Limb (tissue), 2 donors: ENCODE measurements around the gene EXOC4.
A peak's percentile ranks its signal among the peaks of the same experiment; 100 is the strongest.
"Not testable (repeated sequence)": the region's sequence is repeated elsewhere in the genome, so short reads cannot be mapped to it uniquely, and the experiment has no call there.

ENCODE experiments used
- DNase-seq, 2 donors: peaks; one replicate each; pipeline ENCODE4 v3.0.0-alpha.2; 2016; ENCODE audit errors: extremely low spot score in 2 of 2

EXOC4 gene

DNA sequence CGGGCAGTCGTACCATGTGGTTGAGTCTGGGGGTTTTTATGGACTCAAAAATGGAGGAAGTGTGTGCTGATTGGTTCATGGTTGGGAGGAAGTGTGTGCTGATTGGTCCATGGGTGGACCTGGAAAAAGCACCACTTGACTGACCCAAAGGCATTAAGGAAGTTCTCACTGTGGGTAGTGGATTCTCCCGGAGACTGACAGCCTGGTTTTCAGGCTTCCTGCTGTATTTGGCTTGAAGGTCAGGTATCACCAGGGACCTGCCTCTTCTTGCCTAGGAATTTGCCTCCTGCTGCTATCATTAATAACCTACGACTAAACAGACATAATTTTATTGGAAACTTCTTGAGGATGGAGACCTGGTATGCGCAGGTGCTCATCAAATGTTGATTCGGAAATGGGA, 605.4 kb downstream of the EXOC4 start:
- DNase-seq, result no peak

DNA sequence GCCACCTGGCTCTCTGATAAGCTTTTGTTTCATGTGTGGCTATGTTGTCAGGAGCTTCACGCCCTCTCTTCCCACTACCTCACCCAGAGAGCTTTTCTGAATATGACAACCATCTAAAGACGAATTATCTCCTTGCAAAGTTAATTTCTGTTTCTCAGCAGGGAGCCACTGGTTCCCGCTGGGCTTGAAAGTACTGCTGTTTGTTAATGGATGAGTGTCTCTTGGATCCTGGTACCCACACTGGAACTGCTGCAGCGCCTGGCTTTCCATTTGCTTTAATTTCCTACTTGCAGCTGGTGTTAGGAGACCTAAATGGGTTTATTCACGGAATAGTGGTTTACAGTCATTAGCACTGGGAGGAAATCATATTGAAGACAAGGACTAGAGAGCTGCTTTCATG, 606.4 kb downstream of the EXOC4 start:
- DNase-seq, result peak in 1 of 2 donors; percentile 41

DNA sequence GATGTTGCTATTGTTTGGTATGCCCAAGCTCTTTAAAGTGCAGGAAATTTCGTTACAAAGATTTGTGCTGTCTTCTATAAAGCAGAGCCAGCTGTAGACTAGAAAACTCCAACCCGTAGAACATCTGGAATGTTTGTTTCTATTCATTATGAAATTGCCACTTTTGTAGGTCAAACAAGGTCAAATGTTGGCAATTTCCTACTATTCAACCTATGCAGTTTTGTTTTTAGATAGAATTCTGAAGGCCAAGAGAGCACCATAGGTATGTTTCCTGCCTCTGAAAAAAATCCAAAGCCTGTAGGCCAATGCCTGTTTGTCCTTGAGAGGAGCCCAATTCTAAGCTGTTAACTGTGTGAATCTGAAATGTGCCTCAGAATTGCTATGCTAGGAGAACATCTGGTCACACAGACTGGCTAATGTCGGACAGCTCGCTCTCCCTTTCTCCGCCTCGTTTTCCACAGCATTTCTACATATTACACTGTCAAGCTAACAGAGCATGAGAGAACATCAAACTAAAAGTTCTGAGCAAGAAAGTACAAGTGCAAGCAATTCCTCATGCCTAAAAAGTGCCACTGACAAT, 607.1 kb downstream of the EXOC4 start:
- peak in 1 of 2 donors; percentile 19 for DNase-seq

GRCh38 chr7:133860628-133861335, 607.9 kb downstream of the EXOC4 start:
- DNase-seq, result no peak

GRCh38 chr7:133861876-133862275, 609.0 kb downstream of the EXOC4 start:
- no peak for DNase-seq

GRCh38 chr7:133863362-133864061, 610.6 kb downstream of the EXOC4 start:
- no peak for DNase-seq

DNA sequence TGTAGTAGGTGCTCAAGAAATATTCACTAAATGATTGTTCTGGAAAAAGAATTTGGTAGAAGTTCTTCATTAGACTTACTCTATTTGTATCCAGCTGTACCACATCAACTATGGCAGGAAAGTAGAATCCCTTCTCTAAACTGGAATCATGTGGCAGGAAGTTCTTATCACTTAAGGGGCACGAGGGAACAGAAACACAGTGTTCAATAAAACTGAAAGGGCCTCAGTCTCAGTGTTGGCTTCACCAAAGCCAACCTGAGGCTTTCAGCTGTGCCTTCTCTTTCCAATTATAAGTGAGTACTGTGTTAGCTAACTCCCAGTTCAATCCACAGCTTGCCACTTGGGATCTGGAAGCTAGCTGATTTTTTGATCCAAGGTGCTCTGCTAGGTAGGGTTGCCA, 616.7 kb downstream of the EXOC4 start:
- DNase-seq, result no peak

GRCh38 chr7:133871757-133872156, 618.9 kb downstream of the EXOC4 start:
- no peak for DNase-seq

DNA sequence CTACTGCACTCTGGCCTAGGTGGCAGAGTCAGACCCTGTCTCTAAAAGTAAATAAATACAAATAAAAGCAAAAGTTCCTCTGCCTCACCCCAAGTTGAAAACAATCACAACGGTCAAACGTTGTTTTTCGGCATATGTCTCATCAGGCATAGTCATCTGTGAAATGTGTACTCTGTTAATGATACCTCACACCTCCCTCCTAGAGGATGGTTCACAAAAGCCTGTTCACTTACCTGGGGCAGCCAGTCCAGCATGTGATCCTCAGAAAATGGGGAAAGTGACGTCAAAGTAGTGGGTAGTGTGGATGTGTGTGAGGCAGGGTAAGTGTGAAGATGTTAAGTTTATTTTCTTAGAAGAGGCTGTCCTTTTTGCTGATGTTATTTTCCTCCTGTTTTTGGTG, 620.3 kb downstream of the EXOC4 start:
- no peak for DNase-seq

DNA sequence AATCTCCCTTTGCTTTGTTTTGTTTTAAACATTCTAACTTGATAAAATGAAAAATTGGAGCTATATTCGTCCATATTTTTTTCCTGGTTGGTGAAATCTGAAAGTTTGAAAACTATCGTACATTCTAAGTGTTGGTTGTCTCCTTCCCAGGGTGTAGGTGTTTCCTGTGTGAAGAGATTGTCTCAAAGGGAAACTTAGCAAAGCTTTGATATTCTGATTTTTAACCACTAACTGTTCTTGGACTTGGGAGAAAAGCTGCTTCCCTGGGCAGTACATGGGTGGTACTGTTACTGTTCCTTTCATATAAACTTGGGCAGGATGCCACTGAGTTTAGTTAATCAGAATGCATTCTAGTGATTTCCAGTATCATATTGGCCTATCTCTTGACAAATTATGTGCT, 620.8 kb downstream of the EXOC4 start:
- DNase-seq, result no peak

DNA sequence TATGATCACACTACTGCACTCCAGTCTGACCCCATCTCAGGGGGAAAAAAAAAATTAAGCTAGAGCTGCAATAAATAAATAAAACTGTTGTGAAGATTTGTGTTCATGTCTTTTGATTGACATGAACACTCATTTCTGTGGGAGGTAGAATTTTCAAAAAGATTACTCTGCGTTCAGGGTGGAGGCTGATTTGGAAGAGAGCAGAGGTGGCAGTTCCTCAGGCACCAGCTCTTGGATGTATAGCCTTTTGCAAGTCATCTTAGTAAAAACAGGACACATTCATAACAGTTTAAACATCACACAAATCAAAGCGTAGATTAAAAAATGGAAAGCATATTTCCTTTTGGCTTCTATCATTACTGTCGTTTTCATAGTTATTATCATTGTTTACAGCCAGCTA, 630.7 kb downstream of the EXOC4 start:
- no peak for DNase-seq

GRCh38 chr7:133885213-133885612, 632.3 kb downstream of the EXOC4 start:
- no peak for DNase-seq

- no peak for DNase-seq
Measured at GRCh38 chr7:133886086-133886485, 633.2 kb downstream of the EXOC4 start.

GRCh38 chr7:133886797-133887196, 633.9 kb downstream of the EXOC4 start:
- DNase-seq, result no peak

DNA sequence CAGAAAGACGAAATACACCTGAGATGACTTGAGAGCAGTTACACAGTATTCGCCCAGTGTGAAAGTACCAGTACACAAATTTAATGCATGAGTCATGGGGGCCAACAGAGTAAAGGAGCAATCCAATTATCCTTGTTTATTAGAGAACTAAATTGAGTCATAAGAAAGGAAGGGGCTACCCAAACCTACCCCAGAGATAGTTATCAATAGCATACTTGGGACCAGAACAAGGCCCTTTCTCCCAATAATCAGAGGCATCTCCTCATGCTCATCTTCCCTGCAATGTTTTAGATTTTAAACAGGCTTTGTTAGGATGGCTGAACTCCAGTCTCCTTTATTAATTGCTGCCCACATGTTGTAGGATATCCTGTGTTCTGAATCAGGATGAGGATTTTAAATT, 634.6 kb downstream of the EXOC4 start:
- DNase-seq, result no peak

DNA sequence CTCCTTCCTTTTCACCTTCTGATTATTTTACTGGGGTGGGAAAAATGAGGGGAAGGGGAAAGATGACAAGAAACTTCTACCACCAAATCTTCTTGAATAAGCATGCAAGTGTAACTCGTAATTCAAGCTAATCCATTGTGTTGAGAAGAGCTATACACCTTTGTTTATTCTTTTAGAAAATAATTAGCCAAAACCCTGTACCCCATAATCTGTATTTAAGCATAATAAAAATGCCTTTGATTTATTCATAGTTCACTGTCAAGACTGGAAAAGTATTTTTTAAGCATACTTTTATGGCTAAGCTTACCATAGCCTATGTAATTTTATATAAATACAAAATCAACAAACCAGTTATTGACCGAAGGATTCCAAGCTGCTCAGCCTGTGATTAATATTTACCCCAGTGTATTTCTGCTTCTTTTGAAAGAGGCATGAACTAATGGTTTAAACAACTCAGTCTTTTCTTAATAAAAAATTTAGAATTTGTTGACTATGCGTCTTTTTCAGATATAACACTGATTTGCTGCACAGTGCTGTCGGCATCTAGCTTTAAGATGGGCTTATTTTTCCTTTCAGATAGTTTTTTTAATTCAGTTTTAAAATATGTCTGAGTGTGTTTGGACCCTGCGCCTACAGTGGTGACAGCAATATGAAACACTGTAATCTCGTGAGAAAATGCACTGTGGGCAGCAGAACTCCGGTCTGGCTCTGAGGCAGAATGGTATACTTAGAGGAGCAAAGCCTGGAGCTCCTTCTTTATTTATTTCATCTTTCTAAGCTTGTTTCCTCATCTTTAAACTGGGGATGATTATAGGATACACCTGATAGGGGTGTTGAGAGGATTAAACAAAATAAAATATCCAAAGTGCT, 635.4 kb downstream of the EXOC4 start:
- no peak for DNase-seq

DNA sequence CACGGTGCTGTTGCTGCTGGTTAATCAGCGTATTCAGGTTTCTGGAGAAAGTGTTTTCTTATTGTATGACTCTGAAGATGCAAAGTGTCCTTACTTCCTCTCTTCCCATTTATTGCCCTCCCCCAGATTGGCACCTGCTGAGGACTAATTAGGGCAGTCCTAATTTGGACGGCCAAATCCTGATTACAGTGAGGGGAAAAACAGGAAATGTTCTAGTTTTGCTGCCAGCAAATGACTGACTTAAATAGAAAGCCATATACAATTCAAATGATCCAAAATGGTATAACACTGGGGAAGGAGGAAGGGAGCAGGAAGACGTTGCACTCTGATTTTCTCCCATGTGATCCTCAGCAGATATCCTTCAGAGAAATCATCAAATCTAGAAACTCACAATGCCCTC, 651.9 kb downstream of the EXOC4 start:
- DNase-seq, result no peak

GRCh38 chr7:133906553-133906952, 653.7 kb downstream of the EXOC4 start:
- DNase-seq, result not testable (repeated sequence)

DNA sequence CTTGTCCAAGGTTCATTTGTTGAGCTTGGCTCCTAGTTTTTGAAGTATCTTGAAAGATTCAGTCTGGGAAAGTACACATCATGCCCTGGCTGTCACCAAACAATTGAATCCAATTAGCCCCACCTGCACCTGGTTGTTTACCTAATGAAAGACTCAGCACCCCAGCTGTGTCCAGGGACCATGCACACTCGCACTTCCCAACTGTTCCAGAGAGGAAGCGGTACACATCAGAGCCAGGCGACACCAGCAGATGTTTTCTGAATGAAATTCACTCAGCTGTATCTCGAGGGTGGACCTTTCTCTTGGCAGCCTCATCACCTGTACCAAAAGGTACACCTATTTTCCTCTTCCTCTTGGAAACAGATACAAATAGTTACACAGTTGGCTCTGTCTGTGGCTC, 657.9 kb downstream of the EXOC4 start:
- DNase-seq, result no peak

DNA sequence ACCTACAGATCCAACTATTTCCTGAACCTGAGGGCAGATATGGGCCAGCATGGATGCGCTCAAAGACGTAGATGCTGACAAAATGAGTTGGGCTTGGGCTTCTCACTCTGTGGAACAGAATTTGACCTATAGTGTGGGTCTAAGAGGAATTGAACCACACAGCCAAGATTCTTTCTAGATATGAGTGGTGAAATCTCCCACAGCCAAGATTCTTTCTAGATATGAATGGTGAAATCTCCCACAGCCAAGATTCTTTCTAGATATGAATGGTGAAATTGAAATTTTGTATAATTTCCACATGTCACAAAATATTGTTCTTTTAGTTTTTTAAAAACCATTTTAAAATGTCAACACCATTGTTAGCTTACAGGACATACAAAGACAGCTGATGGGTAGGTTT, 658.8 kb downstream of the EXOC4 start:
- no peak for DNase-seq

- DNase-seq, result no peak
Measured at GRCh38 chr7:133912916-133913697, 660.2 kb downstream of the EXOC4 start.
